Trophoblast cell (in vitro differentiated cells and primary cell): Measurements from ENCODE around the gene TGIF1.

ENCODE experiments used
- DNase-seq, 2 donors: peaks; one replicate each; pipeline ENCODE4 v3.0.0-alpha.2; 2016
- H2AFZ ChIP-seq: 2 replicates; pipeline ENCODE4 v1.6.1; 2013; ENCODE audit warnings: low read length, moderate library complexity, mild to moderate bottlenecking; ENCODE audit not compliant: insufficient read depth, poor library complexity
- H2AK5ac ChIP-seq: 2 replicates; pipeline ENCODE4 v1.6.1; 2013; ENCODE audit warnings: mild to moderate bottlenecking, low read length
- H2BK120ac ChIP-seq: 2 replicates; pipeline ENCODE4 v1.6.1; 2013; ENCODE audit warnings: low read length, mild to moderate bottlenecking, moderate library complexity; ENCODE audit not compliant: insufficient read depth, poor library complexity
- H2BK12ac ChIP-seq: 2 replicates; pipeline ENCODE4 v1.6.1; 2013; ENCODE audit warnings: mild to moderate bottlenecking, low read length, moderate library complexity
- H2BK5ac ChIP-seq: 2 replicates; pipeline ENCODE4 v1.6.1; 2013; ENCODE audit warnings: low read length, low read depth, moderate library complexity, mild to moderate bottlenecking; ENCODE audit not compliant: poor library complexity
- H3K14ac ChIP-seq: 2 replicates; pipeline ENCODE4 v1.6.1; 2013; ENCODE audit warnings: mild to moderate bottlenecking, low read length
- H3K18ac ChIP-seq: 2 replicates; pipeline ENCODE4 v1.6.1; 2013; ENCODE audit warnings: mild to moderate bottlenecking, low read length
- H3K23ac ChIP-seq: 2 replicates; pipeline ENCODE4 v1.6.1; 2013; ENCODE audit warnings: low read length
- H3K27ac ChIP-seq: 2 replicates; pipeline ENCODE4 v1.5.1; 2013; ENCODE audit warnings: low read depth, mild to moderate bottlenecking, inconsistent platforms, low read length, moderate library complexity
- H3K27me3 ChIP-seq: 2 replicates; pipeline ENCODE4 v1.6.1; 2013; ENCODE audit warnings: inconsistent platforms, mild to moderate bottlenecking, low read length, moderate library complexity; ENCODE audit not compliant: insufficient read depth
- H3K36me3 ChIP-seq, 2 experiments: 1 replicate in 1 of 2; 2 replicates in 1 of 2; pipeline ENCODE4 v1.6.1; 2013; ENCODE audit warnings: low read length in 2 of 2, mild to moderate bottlenecking in 2 of 2, moderate library complexity in 1 of 2; ENCODE audit not compliant: insufficient read depth in 2 of 2, control insufficient read depth in 1 of 2
- H3K4ac ChIP-seq: 2 replicates; pipeline ENCODE4 v1.6.1; 2013; ENCODE audit warnings: low read depth, mild to moderate bottlenecking, low read length, moderate library complexity
- H3K4me1 ChIP-seq, 2 experiments: 1 replicate in 1 of 2; 2 replicates in 1 of 2; pipeline ENCODE4 v1.6.1; 2013; ENCODE audit warnings: low read length in 2 of 2, mild to moderate bottlenecking in 2 of 2, moderate library complexity in 1 of 2; ENCODE audit not compliant: insufficient read depth in 2 of 2, control insufficient read depth in 1 of 2
- H3K4me2 ChIP-seq: 2 replicates; pipeline ENCODE4 v1.6.1; 2013; ENCODE audit warnings: inconsistent platforms, mild to moderate bottlenecking, low read length, moderate library complexity
- H3K4me3 ChIP-seq: 2 replicates; pipeline ENCODE4 v1.5.1; 2013; ENCODE audit warnings: mild to moderate bottlenecking, low read depth, low read length, inconsistent platforms
- H3K79me1 ChIP-seq: one replicate; pipeline ENCODE4 v1.6.1; 2013; ENCODE audit warnings: low read length
- H3K79me2 ChIP-seq: 2 replicates; pipeline ENCODE4 v1.6.1; 2013; ENCODE audit warnings: low read length, mild to moderate bottlenecking; ENCODE audit not compliant: control insufficient read depth, insufficient read depth, poor library complexity
- H3K9ac ChIP-seq: 2 replicates; pipeline ENCODE4 v1.6.1; 2013; ENCODE audit warnings: mild to moderate bottlenecking, low read length
- H3K9me3 ChIP-seq: 2 replicates; pipeline ENCODE4 v1.6.1; 2013; ENCODE audit warnings: low read depth, mild to moderate bottlenecking, control low read depth, inconsistent platforms, low read length; ENCODE audit not compliant: insufficient read depth
- H4K12ac ChIP-seq: 2 replicates; pipeline ENCODE4 v1.6.1; 2013; ENCODE audit warnings: low read depth, mild to moderate bottlenecking, low read length, moderate library complexity
- H4K8ac ChIP-seq: 2 replicates; pipeline ENCODE4 v1.6.1; 2013; ENCODE audit warnings: low read depth, mild to moderate bottlenecking, low read length, moderate library complexity
- H4K91ac ChIP-seq: one replicate; pipeline ENCODE4 v1.6.1; 2013; ENCODE audit warnings: low read depth, mild to moderate bottlenecking, low read length, moderate library complexity
- WGBS: extraction: QIAGEN DNeasy Blood & Tissue Kit; methylation state at CpG from one replicate; pipeline ENCODE4 v1.1.7; 2013; ENCODE audit warnings: missing lambda C conversion rate; ENCODE audit not compliant: insufficient read length, insufficient coverage; ENCODE audit errors: extremely low coverage; 5-methylcytosine and 5-hydroxymethylcytosine counted together

TGIF1 gene

DNA sequence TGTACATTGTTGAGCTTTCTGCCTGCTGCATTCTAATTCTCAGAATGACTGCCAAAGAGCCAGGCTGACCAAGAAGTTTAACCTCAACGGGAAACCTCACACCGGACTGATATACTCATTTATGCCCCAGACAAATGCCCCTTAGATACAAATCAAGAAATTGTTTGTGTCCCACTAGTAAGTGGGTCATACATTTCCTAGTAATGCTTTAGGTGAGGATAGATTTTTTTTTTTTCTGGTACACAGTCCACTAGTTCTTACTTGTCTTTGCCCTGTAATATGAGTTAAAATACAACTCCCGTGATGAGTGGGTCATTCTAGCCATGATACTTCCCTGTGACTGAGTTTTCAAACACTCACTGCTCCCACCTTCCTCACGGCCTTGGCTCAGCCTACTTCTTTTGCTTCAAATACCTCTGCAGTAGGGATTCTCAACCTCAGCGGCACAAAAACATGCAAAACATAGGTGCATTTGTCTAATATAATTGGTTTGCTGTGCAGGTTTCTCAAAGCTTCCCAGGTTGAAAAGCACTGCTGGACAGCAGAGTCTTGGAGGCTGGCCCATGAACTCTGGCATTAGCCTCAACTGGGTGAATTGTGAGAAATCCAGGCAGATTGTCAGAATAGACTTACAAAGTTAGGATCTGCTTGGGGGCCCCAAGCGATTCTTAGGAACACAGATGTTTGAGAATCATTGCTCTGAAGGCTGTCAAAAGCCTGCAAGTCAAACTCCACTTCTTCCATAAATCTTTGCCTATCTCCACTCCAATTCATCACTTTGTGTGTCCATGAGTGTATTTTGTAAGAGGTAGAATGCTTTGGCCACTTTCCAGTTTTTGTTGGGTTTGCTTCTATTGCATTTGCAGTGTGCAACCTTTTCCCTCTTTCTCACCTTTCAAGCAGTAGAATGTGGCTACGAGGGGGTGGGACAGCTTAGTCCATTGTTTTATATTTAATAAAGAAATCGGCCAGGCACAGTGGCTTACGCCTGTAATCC lies 35.5 kb downstream of the TGIF1 start:
- H3K4ac ChIP-seq, result no peak overlapping the region
- H3K9me3 ChIP-seq, result no peaks in the 10 kb centered on the region
- DNase-seq, result no peak
- H2BK12ac ChIP-seq, result no peak overlapping the region
- no peaks in the 10 kb centered on the region for H3K79me2 ChIP-seq
- no peak overlapping the region for H2AFZ ChIP-seq
- H3K9ac ChIP-seq, result no peak overlapping the region
- H4K91ac ChIP-seq, result no peak overlapping the region
- no peak overlapping the region for H4K12ac ChIP-seq
- no peak overlapping the region for H2BK5ac ChIP-seq
- H4K8ac ChIP-seq, result no peak overlapping the region
- WGBS, result no CpG with 5 or more reads among the region's 9 CpGs
- no peak overlapping the region for H3K4me2 ChIP-seq
- H2AK5ac ChIP-seq, result no peak overlapping the region
- no peak overlapping the region for H3K18ac ChIP-seq
- no peak overlapping the region for H3K23ac ChIP-seq
- no peaks in the 10 kb centered on the region for H3K79me1 ChIP-seq
- H3K27ac ChIP-seq, result no peak overlapping the region
- no peaks in the 10 kb centered on the region for H3K27me3 ChIP-seq
- H3K4me3 ChIP-seq, result no peak overlapping the region
- H2BK120ac ChIP-seq, result no peak overlapping the region
- no peaks in the 10 kb centered on the region for H3K36me3 ChIP-seq
- peaks cover 0 to 2% of the 10 kb centered on the region in 2 experiments for H3K4me1 ChIP-seq
- H3K14ac ChIP-seq, result no peak overlapping the region

DNA sequence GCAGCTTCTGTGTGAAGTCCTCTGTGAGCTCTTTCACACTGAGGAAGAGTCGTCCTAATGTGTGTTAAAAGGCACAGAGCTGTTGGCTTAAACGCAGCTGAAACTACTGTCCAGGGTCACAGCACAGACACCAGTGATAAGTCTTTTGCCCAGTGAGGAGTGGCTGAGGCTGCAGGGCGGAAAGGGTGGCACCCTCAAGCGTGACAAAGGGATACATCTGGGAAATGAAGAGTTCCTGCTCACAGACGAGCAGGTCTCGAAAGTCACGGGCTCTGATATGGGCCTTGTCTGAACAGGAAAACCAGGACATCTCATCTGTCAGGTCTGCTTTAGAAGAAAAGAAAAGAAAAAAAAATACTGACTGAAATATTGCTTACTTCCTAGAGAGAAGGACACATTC lies 36.5 kb downstream of the TGIF1 start:
- no CpG with 5 or more reads among the region's 7 CpGs for WGBS
- H3K9me3 ChIP-seq, result no peaks in the 10 kb centered on the region

DNA sequence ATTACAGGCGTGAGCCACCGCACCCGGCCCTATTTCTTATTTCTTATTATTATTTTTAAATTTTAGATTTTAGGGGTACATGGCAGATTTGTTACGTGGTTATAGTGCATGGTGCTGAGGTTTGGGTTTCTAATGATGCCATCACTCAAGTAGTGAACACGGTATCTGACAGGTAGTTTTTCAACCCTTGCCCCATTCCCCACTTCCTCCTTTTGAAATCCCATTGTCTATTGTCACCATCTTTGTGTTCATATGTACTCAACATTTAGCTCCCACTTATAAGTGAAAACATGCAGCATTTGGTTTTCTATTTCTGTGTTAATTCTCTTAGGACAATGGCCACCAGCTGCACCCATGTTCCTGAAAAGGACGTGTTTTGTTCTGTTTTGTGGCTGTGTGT lies 39.5 kb downstream of the TGIF1 start:
- H4K8ac ChIP-seq, result no peak overlapping the region
- no peaks in the 10 kb centered on the region for H3K4me1 ChIP-seq
- no peaks in the 10 kb centered on the region for H3K36me3 ChIP-seq
- no peak overlapping the region for H4K91ac ChIP-seq
- no peak overlapping the region for H2AFZ ChIP-seq
- no peak overlapping the region for H2BK12ac ChIP-seq
- no peak overlapping the region for H3K4me2 ChIP-seq
- no peak overlapping the region for H3K23ac ChIP-seq
- no peak overlapping the region for H3K14ac ChIP-seq
- no peak overlapping the region for H3K27ac ChIP-seq
- H3K9ac ChIP-seq, result no peak overlapping the region
- no peak overlapping the region for H2BK120ac ChIP-seq
- no peaks in the 10 kb centered on the region for H3K79me1 ChIP-seq
- no peak overlapping the region for H3K4me3 ChIP-seq
- no CpG with 5 or more reads among the region's 6 CpGs for WGBS
- DNase-seq, result no peak
- no peak overlapping the region for H4K12ac ChIP-seq
- no peaks in the 10 kb centered on the region for H3K27me3 ChIP-seq
- no peak overlapping the region for H2AK5ac ChIP-seq
- H3K9me3 ChIP-seq, result no peaks in the 10 kb centered on the region
- no peak overlapping the region for H3K18ac ChIP-seq
- no peak overlapping the region for H2BK5ac ChIP-seq
- no peaks in the 10 kb centered on the region for H3K79me2 ChIP-seq
- H3K4ac ChIP-seq, result no peak overlapping the region

More for the DNA sequence above, 36.5 kb downstream of the TGIF1 start:
- Histone ChIP-seq H3K36me3 (no peaks in the 10 kb centered on the region), H3K14ac (no peak overlapping the region), H2BK120ac (no peak overlapping the region), H2AK5ac (no peak overlapping the region), H3K23ac (no peak overlapping the region), H3K4ac (no peak overlapping the region), H4K12ac (no peak overlapping the region), H3K4me2 (no peak overlapping the region), H2BK5ac (no peak overlapping the region), H3K4me1 (peaks cover 0 to 2% of the 10 kb centered on the region in 2 experiments), H3K4me3 (no peak overlapping the region), H3K79me2 (no peaks in the 10 kb centered on the region), H2AFZ (no peak overlapping the region), H3K9ac (no peak overlapping the region), H3K27me3 (no peaks in the 10 kb centered on the region), H3K27ac (no peak overlapping the region), H2BK12ac (no peak overlapping the region), H3K79me1 (no peaks in the 10 kb centered on the region), H4K91ac (no peak overlapping the region), H3K18ac (no peak overlapping the region), H4K8ac (no peak overlapping the region)
- DNase-seq, result no peak

DNA sequence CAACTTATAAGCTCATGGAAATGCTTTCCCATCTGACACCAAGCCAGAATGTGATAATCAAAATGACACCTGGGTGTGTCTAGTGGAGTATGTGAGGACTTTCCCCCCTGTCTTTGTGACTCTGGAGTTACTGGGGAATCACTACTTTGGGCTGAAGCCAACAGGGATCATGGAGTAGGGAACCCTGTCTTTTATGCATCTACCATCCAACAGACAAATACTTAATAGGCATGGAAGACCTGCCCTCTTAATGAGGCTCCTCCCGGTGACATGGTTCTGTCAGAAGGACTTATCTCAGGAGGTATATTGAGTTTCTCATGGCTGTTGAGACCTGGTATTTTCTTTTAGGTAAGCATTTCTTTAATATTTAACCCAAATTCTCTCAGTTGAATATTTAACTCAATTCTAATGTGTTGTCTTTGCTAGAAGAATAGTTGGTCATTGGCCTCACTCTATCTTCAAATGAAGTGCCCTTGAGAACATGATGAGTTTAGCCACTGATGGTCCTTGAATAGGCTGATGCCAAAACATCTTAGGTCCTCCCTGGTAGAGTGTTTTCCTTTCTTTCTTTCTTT lies 42.1 kb downstream of the TGIF1 start:
- Histone ChIP-seq H4K12ac (no peak overlapping the region), H3K4me3 (no peak overlapping the region), H3K4me1 (no peaks in the 10 kb centered on the region), H2BK5ac (no peak overlapping the region), H3K36me3 (no peaks in the 10 kb centered on the region), H3K4ac (no peak overlapping the region), H3K9me3 (no peaks in the 10 kb centered on the region), H3K79me2 (no peaks in the 10 kb centered on the region), H2BK12ac (no peak overlapping the region), H3K18ac (no peak overlapping the region), H3K4me2 (no peak overlapping the region), H2BK120ac (no peak overlapping the region), H3K14ac (no peak overlapping the region), H3K23ac (no peak overlapping the region), H3K27ac (no peak overlapping the region), H4K8ac (no peak overlapping the region), H3K27me3 (no peaks in the 10 kb centered on the region), H2AK5ac (no peak overlapping the region), H2AFZ (no peak overlapping the region), H3K9ac (no peak overlapping the region), H3K79me1 (no peaks in the 10 kb centered on the region), H4K91ac (no peak overlapping the region)
- DNase-seq, result no peak
- WGBS, result no CpG with 5 or more reads among the region's 1 CpG
